Measurements from ENCODE around the gene RPS14. TPM values are rescaled to one million over a fixed set of nuclear protein-coding genes. Genes with fewer than 3 reads are reported as not detected.
A peak's percentile ranks its signal among the peaks of the same experiment; 100 is the strongest.
"Not testable (repeated sequence)": the region's sequence is repeated elsewhere in the genome, so short reads cannot be mapped to it uniquely, and the experiment has no call there.

Gene RPS14
- total RNA-seq, 2 donors from 2014 or later = 1,239 to 1,275 TPM

DNA sequence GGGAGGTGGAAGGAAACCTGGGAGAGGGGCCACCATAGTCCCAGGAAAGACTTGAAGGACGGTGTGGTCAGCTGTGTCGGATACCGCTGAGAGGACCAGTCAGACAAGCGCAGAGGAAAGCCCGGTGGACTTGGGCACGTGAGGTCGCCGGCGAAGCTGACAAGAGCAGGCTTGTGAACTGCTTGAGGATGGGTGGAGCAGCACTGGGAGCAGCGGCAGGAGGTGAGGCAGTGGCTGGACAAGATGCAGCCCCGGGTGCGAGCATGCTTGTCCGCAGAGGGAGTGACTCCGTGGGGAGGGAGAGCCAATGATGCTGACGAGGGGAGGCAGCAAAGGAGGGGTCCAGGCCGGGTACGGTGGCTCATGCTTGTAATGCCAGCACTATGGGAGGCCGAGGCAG, 18.5 kb downstream of the RPS14 start:
- intact Hi-C loops (cut with DNase I) = loop anchor here (5.0 to 10.0 kb wide), 3 partner anchors 159 to 296 kb away; no protein-coding TSS in a partner anchor
- ATAC-seq (no peak), DNase-seq (no peak)

GRCh38 chr5:150429410-150429873, 20.1 kb downstream of the RPS14 start:
- ATAC-seq (no peak), DNase-seq (no peak)
- intact Hi-C loops (cut with DNase I) = no loop called here

GRCh38 chr5:150428978-150429377, 20.6 kb downstream of the RPS14 start:
- ATAC-seq (no peak), DNase-seq (no peak)
- intact Hi-C loops (cut with DNase I) = no loop called here

DNA sequence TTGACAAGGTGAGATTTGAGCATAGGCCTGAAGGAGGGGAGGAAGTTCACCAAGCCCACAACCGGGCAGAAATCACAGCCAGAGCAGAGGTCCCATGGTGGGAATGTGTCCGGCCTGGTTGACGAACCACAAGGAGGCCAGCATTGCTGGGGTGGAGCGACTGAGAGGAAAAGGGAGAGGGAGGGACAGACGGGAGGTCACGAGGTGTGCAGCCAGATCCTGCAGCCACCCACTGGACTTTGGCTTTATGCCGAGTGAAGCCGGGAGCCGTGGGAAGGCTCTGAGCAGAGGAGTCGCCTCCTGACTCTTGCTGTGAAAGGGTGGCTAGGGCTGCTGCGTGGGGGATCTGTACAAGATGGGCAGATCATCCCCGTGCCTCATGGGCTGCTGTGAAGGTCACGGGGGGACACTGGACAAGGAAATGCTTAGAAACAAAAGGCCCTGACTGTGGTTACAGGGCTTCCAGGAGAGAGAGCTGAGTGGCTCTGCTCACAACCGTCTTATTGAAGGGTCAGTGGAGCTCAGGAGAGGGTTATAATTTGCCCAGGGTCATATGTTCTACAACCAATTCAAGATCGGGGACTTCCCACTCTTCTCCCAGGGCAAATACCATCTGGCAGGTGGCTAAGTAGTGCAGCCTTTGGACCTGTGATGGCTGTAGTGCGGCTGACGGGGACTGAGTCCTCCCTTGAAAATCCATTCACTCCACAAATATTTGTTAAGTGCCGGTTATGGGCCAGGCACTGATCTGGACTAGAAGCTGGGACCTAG, 21.2 kb downstream of the RPS14 start:
- intact Hi-C loops (cut with DNase I) = no loop called here
- DNase-seq (peak; percentile 82), ATAC-seq (peak; percentile 82 to 83)

GRCh38 chr5:150426165-150426564, 23.4 kb downstream of the RPS14 start:
- ATAC-seq; DNase-seq; intact Hi-C loops (cut with DNase I): not testable (repeated sequence)

DNA sequence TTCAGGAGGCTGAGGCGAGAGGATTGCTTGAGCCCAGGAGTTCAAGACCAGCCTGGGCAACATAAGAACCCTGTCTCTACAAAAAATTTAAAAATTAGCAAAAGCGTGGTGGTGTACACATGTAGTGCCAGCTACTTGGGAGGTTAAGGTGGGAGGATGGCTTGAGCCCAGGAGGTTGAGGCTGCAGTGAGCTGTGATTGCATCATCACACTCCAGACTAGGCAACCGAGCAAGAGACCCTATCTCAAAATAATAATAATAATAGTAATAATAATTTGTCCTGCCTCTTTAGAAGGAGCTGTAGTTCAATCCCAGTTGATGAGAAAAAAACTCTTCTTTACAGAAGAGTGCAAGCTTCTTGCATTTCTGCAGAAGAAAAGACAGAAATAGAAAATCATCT, 26.8 kb downstream of the RPS14 start:
- ATAC-seq = no peak
- intact Hi-C loops (cut with DNase I) = no loop called here
- DNase-seq = no peak

DNA sequence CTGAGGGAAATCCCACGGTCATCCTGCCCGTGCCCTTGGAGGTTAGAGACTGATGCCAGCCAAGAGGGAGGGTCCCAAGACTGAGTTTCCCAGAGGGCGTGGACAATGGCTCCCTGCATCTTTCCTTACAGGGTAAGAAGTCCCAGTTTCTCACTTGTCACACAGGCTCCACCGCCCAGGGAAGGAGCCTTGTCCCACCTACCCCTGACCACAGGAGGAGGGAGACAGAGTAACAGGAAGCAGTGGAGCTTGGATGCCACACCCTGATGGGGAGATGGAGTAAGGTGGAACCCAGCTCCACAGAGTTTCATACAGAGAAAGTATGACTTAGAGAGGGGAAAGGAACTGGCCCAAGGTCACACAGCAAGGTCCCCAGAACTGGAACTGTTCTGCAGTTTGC, 27.5 kb downstream of the RPS14 start:
- intact Hi-C loops (cut with DNase I) = no loop called here
- ATAC-seq (no peak), DNase-seq (no peak)

DNA sequence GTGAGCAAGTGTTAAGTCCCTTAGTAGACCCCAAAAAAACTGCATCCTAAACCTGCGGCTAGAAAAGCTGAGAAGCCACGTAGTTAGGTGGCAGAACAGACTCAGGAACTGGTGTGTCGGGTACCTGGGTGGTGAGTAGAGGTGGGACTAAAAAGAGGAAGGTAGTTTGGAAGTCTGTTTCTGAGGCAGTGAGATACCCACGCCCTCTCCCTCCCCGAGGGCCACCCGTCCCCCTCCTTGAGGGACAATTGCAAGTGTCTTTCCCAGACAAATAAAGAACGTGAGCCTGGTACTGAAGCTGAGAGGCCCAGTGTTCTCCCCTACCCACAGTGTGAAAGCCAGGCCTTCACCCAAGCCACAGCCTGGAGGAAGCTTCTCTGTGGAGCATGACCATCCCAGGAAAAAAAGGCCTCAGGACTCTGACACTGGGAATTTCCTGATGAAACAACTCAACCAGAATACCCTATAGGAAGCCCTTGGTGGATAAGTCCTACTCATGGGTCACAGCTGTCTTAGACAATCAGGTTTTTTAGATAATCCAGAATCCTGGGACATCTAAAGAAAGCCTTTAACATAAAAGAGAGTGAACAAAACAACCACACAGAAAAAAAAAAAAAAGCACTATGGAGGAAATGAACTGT, 29.8 kb downstream of the RPS14 start:
- ATAC-seq = no peak

GRCh38 chr5:150413902-150414790, 35.4 kb downstream of the RPS14 start:
- ATAC-seq; DNase-seq; intact Hi-C loops (cut with DNase I): not testable (repeated sequence)

More for the DNA sequence above, 29.8 kb downstream of the RPS14 start:
- DNase-seq = no peak
- intact Hi-C loops (cut with DNase I) = no loop called here

DNA sequence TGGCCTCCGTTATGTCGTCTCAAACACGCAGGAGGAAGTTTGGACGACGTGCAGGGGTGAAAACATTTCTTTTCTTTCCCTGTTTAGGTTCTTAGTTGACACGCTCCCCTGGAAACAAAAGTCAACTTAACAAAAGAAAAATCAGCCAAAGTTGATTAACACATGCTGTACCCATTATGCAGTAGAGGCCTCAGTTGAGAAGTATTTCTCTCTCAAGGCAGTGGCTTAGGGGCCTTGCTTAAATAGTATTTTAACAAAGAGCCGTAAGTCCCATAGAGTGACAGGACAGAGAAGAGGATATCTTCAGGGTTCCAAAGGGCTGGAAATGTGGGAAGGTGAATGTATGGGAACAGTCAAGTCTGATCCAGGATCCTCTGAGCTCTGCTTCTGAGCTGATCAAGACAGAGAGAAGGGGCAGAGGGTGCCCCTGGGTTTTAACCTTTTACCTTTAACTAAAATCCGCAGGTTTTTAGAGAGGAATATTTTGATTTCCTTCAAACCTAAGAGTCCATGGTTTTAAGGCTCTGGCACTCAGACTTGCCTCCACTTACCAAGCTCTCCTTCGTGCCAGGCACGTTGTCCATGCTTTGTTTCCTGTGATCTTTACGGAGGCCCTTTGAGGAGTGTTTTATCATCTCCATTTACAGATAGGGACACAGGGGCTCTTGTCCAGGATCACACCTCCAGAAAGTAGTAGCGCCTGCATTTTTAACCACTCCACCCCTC, 36.2 kb downstream of the RPS14 start:
- DNase-seq (no peak), ATAC-seq (no peak)
- intact Hi-C loops (cut with DNase I) = no loop called here

- peak; percentile 84 for DNase-seq
- peak; percentile 74 to 75 for ATAC-seq
- intact Hi-C loops (cut with DNase I) = no loop called here
These were observed 37.0 kb downstream of the RPS14 start, which contains the start of gene CD74 for GRCh38 chr5:150412319-150413175. CD74 (minus strand) TSS chr5:150412910; CDS start chr5:150412749, 161 bp downstream.

DNA sequence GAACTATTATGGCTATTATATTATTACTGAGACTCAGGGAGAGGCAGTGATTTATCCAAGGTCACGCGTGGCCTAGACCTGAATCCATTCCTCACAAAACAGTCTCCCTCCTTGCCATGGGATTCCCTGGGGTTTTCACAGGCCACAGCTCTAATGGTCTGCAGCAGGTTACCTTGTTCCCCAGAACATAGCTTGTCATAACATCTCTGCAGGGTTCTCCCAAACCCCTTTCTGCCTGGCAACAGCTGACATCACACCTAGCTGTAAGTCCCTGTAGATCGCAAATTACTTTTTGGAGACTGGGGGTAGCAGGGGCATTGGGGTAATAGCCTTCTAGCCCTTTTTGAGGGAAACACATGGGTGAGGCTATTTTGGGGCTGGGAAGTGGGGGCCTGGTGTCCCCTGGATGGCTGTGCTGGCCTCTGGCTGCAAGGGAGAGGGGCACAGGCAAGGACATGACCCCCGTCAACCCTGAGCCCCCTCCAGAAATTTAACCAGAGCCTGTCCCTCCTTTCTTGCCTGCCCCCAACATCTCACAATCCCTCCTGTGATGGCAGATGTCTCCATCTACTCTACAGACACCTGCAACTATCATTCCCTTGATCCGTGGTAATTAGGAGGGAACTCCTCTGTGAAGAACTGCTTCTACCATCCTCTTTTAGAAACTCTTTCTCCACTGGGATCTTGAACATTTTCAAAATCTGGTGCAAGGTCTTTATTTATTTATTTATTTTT, 38.1 kb downstream of the RPS14 start:
- intact Hi-C loops (cut with DNase I) = no loop called here
- DNase-seq = peak; percentile 74
- peak in 1 of 2 donors; percentile 15 for ATAC-seq

- DNase-seq (peak; percentile 74), ATAC-seq (peak; percentile 76 to 80)
- intact Hi-C loops (cut with DNase I) = no loop called here
These were observed 38.9 kb downstream of the RPS14 start for GRCh38 chr5:150410524-150411244.

GRCh38 chr5:150409638-150410523, 39.7 kb downstream of the RPS14 start:
- intact Hi-C loops (cut with DNase I) = no loop called here
- DNase-seq (peak; percentile 79), ATAC-seq (peak; percentile 86 to 90)

DNA sequence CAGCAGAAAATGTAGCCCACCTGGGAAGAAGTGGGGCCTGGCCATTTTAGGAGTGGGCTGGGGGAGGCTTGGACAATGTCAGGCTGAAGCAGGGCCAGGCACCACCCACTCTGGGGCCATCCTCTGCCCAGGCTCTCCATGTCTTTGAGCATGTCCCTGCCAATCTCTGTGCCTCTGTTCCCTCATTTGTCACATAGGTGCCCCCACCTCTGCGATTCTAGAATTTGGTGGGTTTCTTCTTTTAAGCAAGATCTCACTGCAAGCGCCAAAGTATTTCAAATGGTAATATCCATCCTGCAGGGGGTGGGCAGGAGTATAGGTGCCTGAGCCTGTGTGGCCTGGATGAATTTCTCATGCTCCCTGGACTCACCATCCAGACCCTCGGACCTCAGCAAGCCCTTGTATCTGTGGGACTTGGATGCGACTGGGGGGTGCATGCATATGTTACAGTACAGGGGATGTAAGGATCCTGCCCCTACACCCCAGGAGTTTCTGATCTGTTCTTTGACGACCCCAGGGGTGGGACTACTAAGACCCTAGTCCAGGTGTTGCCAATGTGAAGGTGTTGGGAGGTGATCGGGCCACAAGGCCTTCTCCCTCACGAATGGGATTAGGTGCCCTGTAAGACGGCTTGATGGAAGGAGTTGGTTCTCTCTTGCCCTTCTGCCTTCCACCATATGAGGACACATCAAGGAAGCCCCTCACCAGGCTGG, 41.2 kb downstream of the RPS14 start:
- DNase-seq = no peak
- ATAC-seq = no peak
- intact Hi-C loops (cut with DNase I) = no loop called here
